K562 (cell line): Measurements from ENCODE around the gene ADNP2. TPM values are rescaled to one million over a fixed set of nuclear protein-coding genes. Genes with fewer than 3 reads are reported as not detected.

Experiments
- ATAC-seq: fragments of 200-7000 bp; cut with Tn5 transposase; 3 replicates; pipeline ENCODE4 v1.9.1; 2020; ENCODE audit warnings: moderate library complexity
- BruUV-seq: library from RNA; stranded (reverse); fragments of 400-500 nt; replicated peaks from 2 replicates; lab custom pipeline; 2021; lab: Mats Ljungman, UMichigan
- CTCF ChIA-PET: fragments of 300-600 bp; formaldehyde crosslinking; extraction: SDS; loops from one replicate; lab custom pipeline; 2021; ENCODE audit warnings: low intra/inter-chr PET ratio; lab: Yijun Ruan, JAX
- POLR2A ChIA-PET: fragments of 300-600, 350-650 bp; sonication (Branson Sonifier 250); formaldehyde crosslinking; extraction: SDS; loops from one replicate; lab custom pipeline; 2021; ENCODE audit warnings: antibody characterized with exemption, inconsistent platforms; lab: Yijun Ruan, JAX
- DNase-seq, 4 experiments: peaks; one replicate each; pipeline versions ENCODE4 v3.0.0 to v3.0.0-alpha.2; 2011 to 2018; ENCODE audit warnings: low spot score in 3 of 4, mixed read lengths in 3 of 4; ENCODE audit errors: extremely low read depth in 1 of 4
- FAIRE-seq: peaks from 2 replicates; lab custom pipeline; 2011; peaks lifted over from hg19 to GRCh38; lab: Jason Lieb, UNC
- H2AFZ ChIP-seq: 2 replicates; pipeline ENCODE4 v1.6.0; 2011; ENCODE audit warnings: low read depth, low read length, control low read depth, inconsistent platforms
- H3K27ac ChIP-seq: fragments of 200-600 bp; 3 replicates; pipeline ENCODE4 v1.8.0; 2011; ENCODE audit warnings: low read depth, mild to moderate bottlenecking, control low read depth, inconsistent platforms, low read length, moderate library complexity, mixed read lengths; ENCODE audit errors: extremely low read depth
- H3K27me3 ChIP-seq, 2 experiments: fragments of 300-600 bp in 1 of 2; 2 replicates in 1 of 2; 3 replicates in 1 of 2; pipeline versions ENCODE4 v1.6.0 to v1.8.0; 2011; ENCODE audit warnings: inconsistent platforms in 2 of 2, low read length in 2 of 2, mild to moderate bottlenecking in 1 of 2, mixed read lengths in 1 of 2, moderate library complexity in 1 of 2; ENCODE audit not compliant: control insufficient read depth in 2 of 2, insufficient read depth in 2 of 2
- H3K36me3 ChIP-seq: fragments of 300-600 bp; 3 replicates; pipeline ENCODE4 v1.8.0; 2011; ENCODE audit warnings: mild to moderate bottlenecking, low read length, inconsistent platforms; ENCODE audit not compliant: control insufficient read depth, insufficient read depth
- H3K4me1 ChIP-seq, 2 experiments: fragments of 200-600 bp in 1 of 2; replicated peaks in 1 of 2; 2 replicates in 1 of 2; 3 replicates in 1 of 2; pipeline versions ENCODE4 v1.5.1 to v1.8.0; 2011; ENCODE audit warnings: inconsistent platforms in 2 of 2, low read length in 2 of 2, mild to moderate bottlenecking in 1 of 2, mixed read lengths in 1 of 2, moderate library complexity in 1 of 2; ENCODE audit not compliant: control insufficient read depth in 2 of 2, insufficient read depth in 2 of 2
- H3K4me2 ChIP-seq: 2 replicates; pipeline ENCODE4 v1.6.1; 2011; ENCODE audit warnings: low read length, control low read depth, inconsistent platforms, mixed read lengths; ENCODE audit not compliant: insufficient read depth
- H3K4me3 ChIP-seq: fragments of 200-600 bp; sonication (generic), shearing (Covaris generic); 2 replicates; pipeline ENCODE4 v1.5.1; 2016; ENCODE audit warnings: control low read depth, inconsistent platforms
- H3K79me2 ChIP-seq: fragments of 200-600 bp; 3 replicates; pipeline ENCODE4 v1.8.0; 2011; ENCODE audit warnings: low read length, inconsistent platforms; ENCODE audit not compliant: control insufficient read depth, insufficient read depth
- H3K9ac ChIP-seq, 2 experiments: 2 replicates each; pipeline versions ENCODE4 v1.6.0 to v1.6.1; 2011; ENCODE audit warnings: low read depth in 2 of 2, low read length in 2 of 2, control low read depth in 1 of 2, inconsistent platforms in 1 of 2, mild to moderate bottlenecking in 1 of 2, mixed read lengths in 1 of 2; ENCODE audit not compliant: insufficient read depth in 1 of 2
- H3K9me1 ChIP-seq: one replicate; pipeline ENCODE4 v1.6.0; 2011; ENCODE audit warnings: inconsistent platforms, mild to moderate bottlenecking, low read length, moderate library complexity; ENCODE audit not compliant: control insufficient read depth, insufficient read depth
- H3K9me3 ChIP-seq: replicated peaks from 2 replicates; pipeline ENCODE4 v1.5.1; 2011; ENCODE audit warnings: low read depth, low read length, inconsistent platforms; ENCODE audit not compliant: control insufficient read depth, insufficient read depth
- H4K20me1 ChIP-seq: replicated peaks from 2 replicates; pipeline ENCODE4 v1.6.1; 2011; ENCODE audit warnings: low read length, inconsistent platforms, mixed read lengths; ENCODE audit not compliant: control insufficient read depth, insufficient read depth
- DIDO1 ChIP-seq: fragments of 450-650 bp; IDR thresholded peaks from 2 replicates; pipeline ENCODE4 v1.6.1; 2016; ENCODE audit warnings: low read depth, missing biosample characterization, missing genetic modification characterization
- DNMT1 ChIP-seq: fragments of 450-650 bp; IDR thresholded peaks from 2 replicates; pipeline ENCODE4 v1.6.1; 2016; ENCODE audit warnings: antibody characterized with exemption, mild to moderate bottlenecking
- MCM5 ChIP-seq: fragments of 450-650 bp; IDR thresholded peaks from 2 replicates; pipeline ENCODE4 v1.6.1; 2016; ENCODE audit warnings: low read depth
- ZNF75A ChIP-seq: fragments of 450-650 bp; formaldehyde crosslinking; IDR thresholded peaks from 2 replicates; pipeline ENCODE4 v1.4.0; 2020; ENCODE audit warnings: mild to moderate bottlenecking
- WGBS: fragments of 100-300 bp; shearing (Covaris generic); methylation state at CpG from one replicate; pipeline ENCODE4 v1.1.6; 2016; ENCODE audit warnings: low coverage, mixed read lengths; ENCODE audit not compliant: insufficient coverage; ENCODE audit errors: missing lambda C conversion rate; 5-methylcytosine and 5-hydroxymethylcytosine counted together
- in situ Hi-C: fragments of 300-500 bp; cut with MboI; formaldehyde crosslinking; loops from 4 replicates; pipeline ENCODE4 v1.15.0; 2018; ENCODE audit warnings: inconsistent platforms, mixed read lengths
- intact Hi-C: fragments of 100-400 bp; cut with micrococcal nuclease; formaldehyde crosslinking; loops from 2 replicates; pipeline ENCODE4 v1.14.2; 2022
- polyA plus RNA-seq, 8 experiments: library from polyadenylated mRNA; depleted of rRNA in 4 of 8; stranded (reverse) in 5 of 8; unstranded in 3 of 8; fragments of >200 nt; fragmentation: Nextera tagmentation in 2 of 8; fragmentation: Illumina TruSeq in 1 of 8; extraction: Ambion mirVana in 2 of 8; extraction: Trizol in 1 of 8; gene quantifications; 2 replicates each; pipeline versions ENCODE4 v1.2.1 to v1.2.3, GENCODE V29; 2011 to 2014; ENCODE audit warnings: inconsistent platforms in 1 of 8, missing spikeins in 1 of 8
- total RNA-seq, 7 experiments: library from RNA; depleted of rRNA in 6 of 7; stranded (reverse); fragments of >200 nt in 6 of 7; fragmentation: Illumina TruSeq in 2 of 7; extraction: Trizol in 2 of 7; gene quantifications; 2 replicates each; pipeline versions ENCODE4 v1.2.1 to v1.2.3, GENCODE V29; 2011 to 2021; ENCODE audit warnings: low replicate concordance in 1 of 7
- TF ChIP-seq, protein P1 (sequence below): fragments of 450-650 bp; IDR thresholded peaks from 2 replicates; pipeline ENCODE4 v1.6.1; 2016; ENCODE audit warnings: mild to moderate bottlenecking, moderate library complexity

ADNP2 gene
- total and polyA plus RNA-seq, 9 of the 15 experiments (the other 6 are each of a cell fraction or from before 2014, with no cell fraction given) = 5.8 to 24.3 (median 16.0) TPM

- Histone ChIP-seq H2AFZ (no peak overlapping the region), H3K9me3 (no peaks in the 10 kb centered on the region), H3K27me3 (peaks cover 0 to 15% of the 10 kb centered on the region in 2 experiments; a peak in 3 of 5 replicates), H3K4me1 (no peaks in the 10 kb centered on the region)
- BruUV-seq = no TSS peak
- FAIRE-seq = no peak
- TF ChIP-seq DNMT1 (no peak), MCM5 (no peak), DIDO1 (tag) (no peak), ZNF75A (CRISPR knock-in tag) (peak; percentile 66; the same call in 1 of the 2 replicates)
- TF ChIP-seq, protein P1, sequence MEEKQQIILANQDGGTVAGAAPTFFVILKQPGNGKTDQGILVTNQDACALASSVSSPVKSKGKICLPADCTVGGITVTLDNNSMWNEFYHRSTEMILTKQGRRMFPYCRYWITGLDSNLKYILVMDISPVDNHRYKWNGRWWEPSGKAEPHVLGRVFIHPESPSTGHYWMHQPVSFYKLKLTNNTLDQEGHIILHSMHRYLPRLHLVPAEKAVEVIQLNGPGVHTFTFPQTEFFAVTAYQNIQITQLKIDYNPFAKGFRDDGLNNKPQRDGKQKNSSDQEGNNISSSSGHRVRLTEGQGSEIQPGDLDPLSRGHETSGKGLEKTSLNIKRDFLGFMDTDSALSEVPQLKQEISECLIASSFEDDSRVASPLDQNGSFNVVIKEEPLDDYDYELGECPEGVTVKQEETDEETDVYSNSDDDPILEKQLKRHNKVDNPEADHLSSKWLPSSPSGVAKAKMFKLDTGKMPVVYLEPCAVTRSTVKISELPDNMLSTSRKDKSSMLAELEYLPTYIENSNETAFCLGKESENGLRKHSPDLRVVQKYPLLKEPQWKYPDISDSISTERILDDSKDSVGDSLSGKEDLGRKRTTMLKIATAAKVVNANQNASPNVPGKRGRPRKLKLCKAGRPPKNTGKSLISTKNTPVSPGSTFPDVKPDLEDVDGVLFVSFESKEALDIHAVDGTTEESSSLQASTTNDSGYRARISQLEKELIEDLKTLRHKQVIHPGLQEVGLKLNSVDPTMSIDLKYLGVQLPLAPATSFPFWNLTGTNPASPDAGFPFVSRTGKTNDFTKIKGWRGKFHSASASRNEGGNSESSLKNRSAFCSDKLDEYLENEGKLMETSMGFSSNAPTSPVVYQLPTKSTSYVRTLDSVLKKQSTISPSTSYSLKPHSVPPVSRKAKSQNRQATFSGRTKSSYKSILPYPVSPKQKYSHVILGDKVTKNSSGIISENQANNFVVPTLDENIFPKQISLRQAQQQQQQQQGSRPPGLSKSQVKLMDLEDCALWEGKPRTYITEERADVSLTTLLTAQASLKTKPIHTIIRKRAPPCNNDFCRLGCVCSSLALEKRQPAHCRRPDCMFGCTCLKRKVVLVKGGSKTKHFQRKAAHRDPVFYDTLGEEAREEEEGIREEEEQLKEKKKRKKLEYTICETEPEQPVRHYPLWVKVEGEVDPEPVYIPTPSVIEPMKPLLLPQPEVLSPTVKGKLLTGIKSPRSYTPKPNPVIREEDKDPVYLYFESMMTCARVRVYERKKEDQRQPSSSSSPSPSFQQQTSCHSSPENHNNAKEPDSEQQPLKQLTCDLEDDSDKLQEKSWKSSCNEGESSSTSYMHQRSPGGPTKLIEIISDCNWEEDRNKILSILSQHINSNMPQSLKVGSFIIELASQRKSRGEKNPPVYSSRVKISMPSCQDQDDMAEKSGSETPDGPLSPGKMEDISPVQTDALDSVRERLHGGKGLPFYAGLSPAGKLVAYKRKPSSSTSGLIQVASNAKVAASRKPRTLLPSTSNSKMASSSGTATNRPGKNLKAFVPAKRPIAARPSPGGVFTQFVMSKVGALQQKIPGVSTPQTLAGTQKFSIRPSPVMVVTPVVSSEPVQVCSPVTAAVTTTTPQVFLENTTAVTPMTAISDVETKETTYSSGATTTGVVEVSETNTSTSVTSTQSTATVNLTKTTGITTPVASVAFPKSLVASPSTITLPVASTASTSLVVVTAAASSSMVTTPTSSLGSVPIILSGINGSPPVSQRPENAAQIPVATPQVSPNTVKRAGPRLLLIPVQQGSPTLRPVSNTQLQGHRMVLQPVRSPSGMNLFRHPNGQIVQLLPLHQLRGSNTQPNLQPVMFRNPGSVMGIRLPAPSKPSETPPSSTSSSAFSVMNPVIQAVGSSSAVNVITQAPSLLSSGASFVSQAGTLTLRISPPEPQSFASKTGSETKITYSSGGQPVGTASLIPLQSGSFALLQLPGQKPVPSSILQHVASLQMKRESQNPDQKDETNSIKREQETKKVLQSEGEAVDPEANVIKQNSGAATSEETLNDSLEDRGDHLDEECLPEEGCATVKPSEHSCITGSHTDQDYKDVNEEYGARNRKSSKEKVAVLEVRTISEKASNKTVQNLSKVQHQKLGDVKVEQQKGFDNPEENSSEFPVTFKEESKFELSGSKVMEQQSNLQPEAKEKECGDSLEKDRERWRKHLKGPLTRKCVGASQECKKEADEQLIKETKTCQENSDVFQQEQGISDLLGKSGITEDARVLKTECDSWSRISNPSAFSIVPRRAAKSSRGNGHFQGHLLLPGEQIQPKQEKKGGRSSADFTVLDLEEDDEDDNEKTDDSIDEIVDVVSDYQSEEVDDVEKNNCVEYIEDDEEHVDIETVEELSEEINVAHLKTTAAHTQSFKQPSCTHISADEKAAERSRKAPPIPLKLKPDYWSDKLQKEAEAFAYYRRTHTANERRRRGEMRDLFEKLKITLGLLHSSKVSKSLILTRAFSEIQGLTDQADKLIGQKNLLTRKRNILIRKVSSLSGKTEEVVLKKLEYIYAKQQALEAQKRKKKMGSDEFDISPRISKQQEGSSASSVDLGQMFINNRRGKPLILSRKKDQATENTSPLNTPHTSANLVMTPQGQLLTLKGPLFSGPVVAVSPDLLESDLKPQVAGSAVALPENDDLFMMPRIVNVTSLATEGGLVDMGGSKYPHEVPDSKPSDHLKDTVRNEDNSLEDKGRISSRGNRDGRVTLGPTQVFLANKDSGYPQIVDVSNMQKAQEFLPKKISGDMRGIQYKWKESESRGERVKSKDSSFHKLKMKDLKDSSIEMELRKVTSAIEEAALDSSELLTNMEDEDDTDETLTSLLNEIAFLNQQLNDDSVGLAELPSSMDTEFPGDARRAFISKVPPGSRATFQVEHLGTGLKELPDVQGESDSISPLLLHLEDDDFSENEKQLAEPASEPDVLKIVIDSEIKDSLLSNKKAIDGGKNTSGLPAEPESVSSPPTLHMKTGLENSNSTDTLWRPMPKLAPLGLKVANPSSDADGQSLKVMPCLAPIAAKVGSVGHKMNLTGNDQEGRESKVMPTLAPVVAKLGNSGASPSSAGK = 0 out of 2 replicates have a peak, but pooled peaks have one; percentile 17
- TF ChIP-seq, all 486 proteins: peak for 2
- CTCF ChIA-PET = no interaction called here
- H3K79me2 ChIP-seq = no peaks in the 10 kb centered on the region
- POLR2A ChIA-PET = no interaction called here
- no peak overlapping the region for H3K9ac ChIP-seq
- ATAC-seq (no peak), DNase-seq (no peak)
- H4K20me1 ChIP-seq = no peaks in the 10 kb centered on the region
- WGBS = 6% methylated on average over 3 of the region's 7 CpGs
- in situ Hi-C loops (no loop called here), intact Hi-C loops (no loop called here)
- H3K4me3 ChIP-seq = no peak overlapping the region
- no peaks in the 10 kb centered on the region for H3K36me3 ChIP-seq
- no peaks in the 10 kb centered on the region for H3K9me1 ChIP-seq
- no peak overlapping the region for H3K27ac ChIP-seq
- H3K4me2 ChIP-seq = no peak overlapping the region
Observed at GRCh38 chr18:80163183-80163582, 54.1 kb downstream of the ADNP2 start.
